NCI-H1694 treated with DMSO at 0.1 percent for 48 hours (cell line): ENCODE measurements around the gene RAD51C.
"Not testable (repeated sequence)": the region's sequence is repeated elsewhere in the genome, so short reads cannot be mapped to it uniquely, and the experiment has no call there.

Source experiments
- DNase-seq: peaks from one replicate; lab custom pipeline; 2025; lab: John Stamatoyannopoulos, UW

The RAD51C gene

DNA sequence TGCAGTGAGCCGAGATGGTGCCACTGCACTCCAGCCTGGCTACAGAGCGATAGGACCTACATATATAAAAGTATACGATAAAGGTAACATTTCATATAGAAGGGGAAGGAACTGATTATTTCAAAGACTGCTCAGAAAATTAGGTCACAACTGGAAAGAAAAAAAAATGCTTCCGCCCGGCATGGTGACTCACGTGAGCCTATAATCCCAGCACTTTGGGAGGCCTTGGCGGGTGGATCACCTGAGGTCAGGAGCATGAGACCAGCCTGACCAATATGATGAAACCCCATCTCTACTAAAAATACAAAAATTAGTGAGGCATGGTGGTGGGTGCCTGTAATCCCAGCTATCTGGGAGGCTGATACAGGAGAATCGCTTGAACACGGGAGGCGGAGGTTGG lies 8.4 kb upstream of the RAD51C start:
- no peak for DNase-seq

DNA sequence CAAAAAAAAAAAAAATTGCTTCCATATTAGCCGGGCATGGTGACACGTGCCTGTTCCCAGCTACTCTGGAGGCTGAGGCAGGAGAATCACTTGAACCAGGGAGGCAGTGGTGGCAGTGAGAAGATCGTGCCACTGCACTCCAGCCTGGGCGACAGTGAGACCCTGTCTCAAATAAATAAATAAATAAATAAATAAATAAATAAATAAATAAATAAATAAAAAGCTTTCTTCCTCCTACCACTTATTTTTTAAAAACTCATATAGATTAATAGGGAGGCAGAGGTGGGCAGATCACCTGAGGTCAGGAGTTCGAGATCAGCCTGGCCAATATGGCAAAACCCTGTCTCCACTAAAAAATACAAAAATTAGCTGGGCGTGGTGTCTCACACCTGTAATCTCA lies 7.9 kb upstream of the RAD51C start:
- not testable (repeated sequence) for DNase-seq

DNA sequence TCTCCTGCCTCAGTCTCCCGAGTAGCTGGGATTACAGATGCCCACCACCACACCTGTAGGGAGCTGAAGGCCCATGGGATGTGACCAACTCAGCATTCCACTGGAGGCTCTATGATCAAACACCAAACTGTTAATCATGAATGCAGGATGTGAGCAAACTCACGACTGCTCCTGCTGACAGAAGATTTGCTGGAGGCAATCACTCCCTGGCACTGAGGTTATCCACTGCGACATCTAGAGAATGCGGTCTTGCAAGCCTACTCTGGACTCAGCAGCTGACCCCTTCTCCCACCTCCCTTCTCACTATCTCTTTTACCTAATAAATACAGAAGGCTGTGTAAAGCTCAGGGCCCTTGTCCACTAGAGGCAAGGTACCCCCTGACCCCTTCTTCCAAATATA lies 5.4 kb upstream of the RAD51C start:
- DNase-seq: no peak

DNA sequence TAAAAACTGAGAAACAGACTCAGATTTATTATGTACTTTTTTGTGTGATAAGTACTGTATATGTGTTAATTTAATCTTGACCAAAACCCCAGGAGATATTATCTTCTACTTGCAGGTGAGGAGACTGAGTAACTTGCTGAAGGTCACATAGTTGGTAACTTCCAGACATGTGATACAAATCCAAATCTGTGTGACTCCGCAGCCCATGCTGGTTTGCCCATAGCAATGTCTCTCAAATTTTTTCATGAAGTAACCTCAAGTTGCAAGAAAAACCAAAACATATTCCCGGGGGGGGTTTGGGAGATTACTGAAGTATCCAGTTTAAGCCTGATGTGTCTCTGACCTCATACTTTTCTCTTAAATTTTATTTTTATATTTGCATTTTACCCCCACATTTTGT lies 3.9 kb upstream of the RAD51C start:
- DNase-seq: no peak

DNA sequence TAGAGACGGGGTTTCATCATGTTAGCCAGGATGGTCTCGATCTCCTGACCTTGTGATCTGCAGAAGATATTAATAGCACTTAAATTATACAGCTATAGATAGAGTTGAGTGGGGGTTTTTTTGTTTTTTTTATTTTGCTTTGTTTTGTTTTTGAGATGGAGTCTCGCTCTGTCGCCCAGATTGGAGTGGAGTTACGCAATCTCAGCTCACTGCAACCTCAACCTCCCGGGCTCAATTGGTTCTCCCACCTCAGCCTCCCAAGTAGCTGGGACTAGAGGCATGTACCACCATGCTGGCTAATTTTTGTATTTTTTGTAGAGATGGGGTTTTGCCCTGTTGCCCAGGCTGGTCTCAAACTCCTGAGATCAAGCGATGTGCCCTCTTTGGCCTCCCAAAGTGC lies 2.4 kb upstream of the RAD51C start:
- DNase-seq: not testable (repeated sequence)

DNA sequence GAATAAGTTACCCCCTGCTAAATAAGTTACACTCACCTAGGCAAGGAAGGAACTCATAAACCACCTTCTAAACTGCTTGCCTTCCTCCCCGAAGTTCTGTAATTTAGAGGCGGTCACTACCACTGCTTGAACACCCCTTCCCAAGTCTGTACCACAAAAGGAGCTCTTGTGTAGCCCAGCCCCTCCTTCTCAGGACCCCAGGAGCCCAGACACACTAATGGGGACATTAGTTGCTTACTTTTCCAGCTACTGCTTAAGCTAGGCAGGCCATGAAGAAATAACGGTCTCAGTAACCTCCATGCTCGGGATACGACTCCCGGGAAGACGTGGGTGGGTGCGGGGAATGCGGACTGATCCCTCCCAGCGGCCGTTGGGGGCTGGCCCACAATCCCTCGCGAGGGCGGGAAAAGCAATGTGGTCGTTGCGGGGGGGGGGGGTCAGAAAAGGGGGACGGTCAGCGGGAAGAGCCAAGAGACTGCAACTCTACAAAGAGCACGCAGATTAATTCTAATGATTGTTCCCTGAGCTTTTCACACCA lies 632 bp upstream of the RAD51C start, which contains the start of gene TEX14:
Gene TEX14, minus strand, starts transcription at position 345 of the 538 bp plus-strand sequence. CDS start 40,044 bp downstream, outside the sequence.
- no peak for DNase-seq

DNA sequence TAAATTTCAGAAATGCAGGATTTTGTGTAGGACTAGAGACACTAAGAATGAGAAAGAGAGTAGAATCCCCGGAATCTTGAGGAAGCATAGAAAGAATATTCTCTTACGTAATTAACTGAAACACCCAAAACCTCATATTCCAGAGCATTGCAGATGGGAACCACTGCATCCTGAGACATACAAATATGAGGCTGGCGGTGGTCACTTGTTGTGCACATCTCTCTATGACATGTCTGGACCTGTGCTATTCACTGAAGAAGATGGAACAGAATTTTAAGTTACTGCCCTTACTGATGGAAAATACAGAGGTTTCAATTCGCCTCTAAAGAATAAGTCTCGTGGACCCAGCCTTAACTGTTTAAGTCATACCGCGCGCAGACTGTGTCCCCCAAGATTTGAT lies 806 bp downstream of the RAD51C start:
- DNase-seq: no peak

DNA sequence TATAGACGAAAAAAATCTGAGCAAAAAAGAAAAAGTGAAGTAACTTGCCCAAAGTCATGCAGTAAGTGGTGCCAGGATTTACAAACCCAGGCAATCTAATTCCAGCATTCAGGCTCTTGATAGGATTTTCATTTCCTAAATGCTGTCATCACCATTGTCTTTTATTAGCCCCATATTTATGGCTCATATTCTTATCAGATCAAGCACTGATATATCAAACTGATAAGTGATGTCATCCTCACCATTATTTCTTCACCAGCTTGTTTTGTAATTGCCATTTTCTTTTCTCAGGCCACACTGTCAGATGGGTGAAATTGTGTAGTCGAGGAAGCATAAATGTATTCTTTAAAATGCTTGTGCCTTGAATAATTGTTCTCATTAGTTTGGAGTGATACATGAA lies 1.3 kb downstream of the RAD51C start:
- DNase-seq: no peak

DNA sequence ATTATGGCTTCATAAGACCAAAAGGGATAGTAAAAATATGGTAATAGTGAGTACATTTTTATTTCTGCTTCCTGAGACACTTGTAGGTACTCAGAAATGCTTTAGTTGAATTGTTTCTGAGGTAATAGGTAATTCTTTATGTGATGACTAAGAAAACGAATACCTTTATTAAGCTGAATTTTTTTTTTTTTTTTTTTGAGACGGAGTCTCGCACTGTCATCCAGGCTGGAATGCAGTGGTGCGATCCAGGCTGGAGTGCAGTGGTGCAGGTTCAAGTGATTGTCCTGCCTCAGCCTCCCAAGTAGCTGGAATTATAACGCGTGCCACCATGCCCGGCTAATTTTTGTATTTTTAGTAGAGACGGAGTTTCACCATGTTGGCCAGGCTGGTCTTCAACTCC lies 1.9 kb downstream of the RAD51C start:
- DNase-seq: no peak

DNA sequence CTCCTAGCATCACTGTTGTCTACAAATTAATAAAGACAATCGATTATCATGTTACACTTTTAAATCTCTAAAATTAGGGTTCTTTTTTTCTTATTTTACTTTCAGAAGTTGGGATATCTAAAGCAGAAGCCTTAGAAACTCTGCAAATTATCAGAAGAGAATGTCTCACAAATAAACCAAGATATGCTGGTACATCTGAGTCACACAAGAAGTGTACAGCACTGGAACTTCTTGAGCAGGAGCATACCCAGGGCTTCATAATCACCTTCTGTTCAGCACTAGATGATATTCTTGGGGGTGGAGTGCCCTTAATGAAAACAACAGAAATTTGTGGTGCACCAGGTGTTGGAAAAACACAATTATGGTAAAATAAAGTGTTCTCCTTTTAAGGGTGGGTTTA lies 2.4 kb downstream of the RAD51C start:
- no peak for DNase-seq

DNA sequence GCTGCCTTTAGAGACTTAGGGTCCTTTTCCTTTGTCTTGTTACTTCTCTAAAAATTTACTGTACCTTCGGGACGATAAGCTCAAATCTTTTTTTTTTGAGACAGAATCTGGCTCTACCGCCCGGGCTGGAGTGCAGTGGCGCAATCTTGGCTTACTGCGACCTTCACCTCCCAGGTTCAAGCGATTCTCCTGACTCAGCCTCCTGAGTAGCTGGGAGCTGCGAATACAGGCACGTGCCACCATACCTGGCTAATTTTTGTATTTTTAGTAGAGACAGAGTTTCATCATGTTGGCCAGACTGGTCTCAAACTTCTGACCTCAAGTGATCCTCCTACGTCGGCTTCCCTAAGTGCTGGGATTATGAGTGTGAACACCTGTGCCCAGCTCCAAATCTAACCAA lies 7.4 kb downstream of the RAD51C start:
- DNase-seq: no peak

DNA sequence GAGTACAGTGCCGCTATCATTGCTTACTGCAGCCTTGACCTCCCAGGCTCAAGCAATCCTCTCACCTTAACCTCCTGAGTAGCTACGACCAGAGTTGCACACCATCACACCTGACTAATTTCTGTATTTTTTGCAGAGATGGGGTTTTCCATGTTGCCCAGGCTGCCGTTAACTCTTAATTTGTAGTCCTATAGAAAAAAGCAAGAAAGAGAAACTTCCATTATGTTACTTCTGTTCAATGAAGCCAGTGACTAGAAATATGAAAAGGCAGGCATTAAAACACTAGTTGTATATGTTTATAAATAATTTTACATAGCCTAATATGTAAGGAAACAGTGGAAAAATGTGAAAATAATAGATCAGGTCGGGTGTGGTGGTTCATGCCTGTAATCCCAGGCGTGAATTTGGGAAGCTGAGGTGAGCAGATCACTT lies 9.7 kb downstream of the RAD51C start:
- DNase-seq: no peak

DNA sequence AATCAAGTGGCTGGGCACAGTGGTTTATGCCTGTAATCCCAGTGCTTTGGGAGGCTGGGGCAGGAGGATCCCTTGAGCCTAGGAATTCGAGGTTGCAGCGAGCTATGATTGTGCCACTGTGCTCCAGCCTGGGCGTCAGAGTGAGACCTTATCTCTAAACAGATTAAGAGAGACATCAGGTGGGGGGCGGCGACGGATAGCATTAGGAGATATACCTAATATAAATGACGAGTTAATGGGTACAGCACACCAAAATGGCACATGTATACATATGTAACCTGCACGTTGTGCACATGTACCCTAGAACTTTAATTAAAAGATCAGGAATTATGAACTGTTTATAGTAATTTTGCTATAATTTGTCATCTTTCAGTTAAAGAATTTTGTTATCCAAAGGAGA lies 10.3 kb downstream of the RAD51C start:
- no peak for DNase-seq

DNA sequence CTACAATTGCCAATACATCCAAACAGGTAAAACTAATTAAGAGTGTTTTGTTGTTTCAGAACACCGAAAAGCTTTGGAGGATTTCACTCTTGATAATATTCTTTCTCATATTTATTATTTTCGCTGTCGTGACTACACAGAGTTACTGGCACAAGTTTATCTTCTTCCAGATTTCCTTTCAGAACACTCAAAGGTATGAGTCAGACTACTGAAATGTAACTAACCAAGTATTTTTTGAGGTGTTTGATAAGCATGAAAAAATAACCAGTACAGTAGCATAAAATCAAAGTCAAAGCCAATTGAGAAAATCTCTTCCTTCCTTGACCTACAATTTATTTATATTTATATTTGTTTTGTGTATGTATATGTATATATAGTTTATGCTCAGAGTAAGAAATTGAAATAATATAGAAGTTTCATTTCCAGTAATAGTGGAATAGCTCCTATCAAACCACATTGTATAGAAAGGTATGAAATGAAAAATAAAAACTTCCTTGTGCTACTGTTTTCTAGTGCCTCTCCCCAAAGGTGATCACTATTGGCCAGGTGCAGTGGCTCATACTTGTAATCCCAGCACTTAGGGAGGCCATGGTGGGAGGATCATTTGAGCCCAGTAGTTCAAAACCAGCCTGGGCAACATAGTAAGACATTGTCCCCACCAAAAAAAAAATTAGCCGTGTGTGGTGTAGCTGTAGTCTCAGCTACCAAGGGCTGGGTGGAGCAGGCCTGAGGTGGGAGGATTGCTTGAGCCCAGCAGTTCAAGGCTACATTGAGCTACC lies 10.9 kb downstream of the RAD51C start:
- DNase-seq: no peak

DNA sequence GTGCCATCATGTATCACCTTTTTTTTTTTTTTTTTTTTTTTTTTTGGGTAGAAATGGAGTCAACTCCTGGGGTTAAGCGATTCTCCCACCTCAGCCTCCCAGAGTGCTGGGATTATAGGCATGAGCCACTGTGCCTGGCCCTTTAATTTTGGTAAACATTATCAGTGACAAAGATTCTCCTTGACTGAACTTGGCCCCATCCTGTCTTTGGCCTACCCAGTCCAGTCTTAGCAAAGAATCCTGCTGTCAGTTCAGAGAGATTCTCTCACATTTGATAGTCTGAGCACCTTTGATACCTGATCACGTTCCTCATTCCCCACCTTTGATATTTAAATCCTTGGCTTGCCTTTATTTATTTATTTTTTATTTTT lies 11.5 kb downstream of the RAD51C start:
- DNase-seq: no peak

DNA sequence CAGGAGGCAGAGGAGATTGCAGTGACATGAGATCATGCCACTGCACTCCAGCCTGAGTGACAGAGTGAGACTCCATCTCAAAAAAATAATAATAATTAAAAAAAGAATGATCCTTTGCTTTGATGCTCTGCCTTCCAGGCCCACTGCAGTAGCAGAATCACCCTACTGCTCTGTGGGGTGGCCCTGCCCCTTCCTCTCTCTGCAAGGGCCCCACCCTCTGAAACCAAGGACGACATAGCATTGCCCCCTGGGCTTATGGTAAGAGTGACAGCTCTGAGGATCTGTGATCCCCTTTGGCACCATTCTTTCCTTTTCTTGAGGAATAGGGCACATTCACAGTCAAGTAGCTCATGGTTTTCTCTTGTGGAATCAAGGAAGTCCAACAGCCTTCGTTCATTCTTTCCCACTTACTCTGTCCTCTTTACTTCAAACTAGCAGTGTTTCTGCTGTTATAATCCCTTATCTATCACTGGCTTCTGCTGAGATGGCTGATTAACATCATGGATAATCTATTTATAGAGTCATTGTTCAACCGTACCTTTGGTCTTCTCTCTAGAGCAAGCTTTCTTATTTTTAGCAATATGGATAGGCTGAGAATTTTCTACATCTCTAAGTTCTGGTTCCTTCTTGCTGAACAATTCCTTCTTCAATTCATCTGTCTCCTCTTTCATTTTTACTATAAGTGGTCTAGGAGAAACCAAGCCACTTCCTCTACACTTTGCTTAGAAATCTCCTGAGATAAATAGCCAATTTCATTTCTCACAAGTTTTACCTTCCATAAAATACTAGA lies 14.1 kb downstream of the RAD51C start:
- no peak for DNase-seq

DNA sequence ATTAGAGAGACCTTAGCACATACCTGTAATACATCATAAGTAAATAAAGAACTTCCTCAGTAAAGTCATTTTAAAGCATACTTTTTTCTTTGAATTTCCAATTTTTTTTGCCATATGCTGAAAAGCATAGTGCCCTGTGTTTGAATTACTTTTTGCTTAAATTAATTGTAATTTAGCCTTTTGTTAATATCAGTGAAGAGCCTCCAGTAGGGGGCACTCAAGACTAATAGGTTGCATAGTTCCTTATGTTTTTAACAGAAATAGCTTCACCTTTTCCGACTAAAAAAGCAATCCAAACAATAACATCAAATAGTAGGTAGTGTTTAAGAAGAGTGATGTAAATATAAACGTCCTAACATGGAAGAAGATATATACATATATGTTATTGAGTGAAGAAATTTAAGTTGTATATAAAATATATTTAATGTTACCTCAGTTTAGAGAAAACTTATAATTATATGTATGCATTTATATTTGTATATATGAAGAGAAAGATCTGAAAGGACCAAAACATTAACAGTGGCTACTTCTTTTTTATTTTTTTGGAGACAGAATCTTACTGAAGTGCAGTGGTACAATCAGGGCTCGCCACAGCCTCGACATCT lies 18.6 kb downstream of the RAD51C start:
- peak; percentile 60 for DNase-seq

DNA sequence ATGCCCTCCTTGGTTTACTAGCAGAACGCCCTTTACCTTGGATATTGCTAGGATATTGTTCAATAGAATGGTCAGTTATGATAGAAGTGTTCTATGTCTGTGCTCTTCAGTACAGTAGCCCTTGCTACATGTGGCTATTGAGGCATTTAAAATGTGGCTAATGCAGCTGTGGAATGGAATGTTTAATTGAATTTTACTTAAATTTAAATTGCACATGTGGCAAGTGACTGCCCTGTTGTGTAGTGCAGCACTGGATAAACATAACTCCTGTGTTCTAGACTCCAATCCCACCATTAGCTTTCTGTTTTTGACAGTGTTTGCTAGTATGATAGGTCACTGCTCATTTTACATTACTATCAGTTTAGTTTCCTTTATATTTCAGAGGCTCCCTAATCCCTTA lies 29.9 kb downstream of the RAD51C start:
- DNase-seq: no peak

DNA sequence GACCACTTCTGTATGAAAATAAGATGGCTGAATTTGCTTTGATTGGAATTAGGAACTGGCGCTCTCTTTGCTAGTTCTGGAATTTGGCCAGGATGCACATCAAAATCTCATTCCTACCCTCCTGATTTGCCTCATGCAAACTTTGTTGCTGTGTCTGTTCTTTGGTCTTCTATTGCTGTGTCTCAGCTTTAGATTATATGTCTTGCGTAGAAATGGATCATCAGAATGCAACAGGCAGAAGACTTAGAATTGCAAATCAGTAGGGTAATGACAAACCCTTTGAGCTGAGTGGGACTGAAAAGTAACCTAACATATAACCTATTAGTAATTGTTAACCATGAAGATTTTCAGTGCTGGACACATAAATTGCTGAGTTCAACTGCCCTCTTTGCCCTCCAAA lies 30.3 kb downstream of the RAD51C start:
- no peak for DNase-seq

DNA sequence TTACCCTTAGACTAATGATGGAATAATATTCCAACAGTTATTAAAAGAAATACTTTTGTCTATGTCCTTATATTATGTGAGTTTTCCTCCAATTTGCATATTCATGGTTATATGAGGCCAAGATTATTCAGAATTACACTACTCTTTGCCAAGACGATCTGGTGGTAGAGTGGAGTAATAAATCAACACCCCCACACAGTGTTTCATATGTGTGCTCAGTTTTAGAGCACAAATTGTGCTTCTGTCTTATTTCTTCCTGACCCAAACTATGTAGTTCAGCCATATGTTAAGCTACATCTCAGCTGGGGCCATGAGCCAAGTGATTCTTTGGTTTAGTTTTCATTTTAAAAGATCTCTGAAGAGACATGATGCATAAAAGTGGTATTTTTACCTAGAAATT lies 36.4 kb downstream of the RAD51C start:
- no peak for DNase-seq

DNA sequence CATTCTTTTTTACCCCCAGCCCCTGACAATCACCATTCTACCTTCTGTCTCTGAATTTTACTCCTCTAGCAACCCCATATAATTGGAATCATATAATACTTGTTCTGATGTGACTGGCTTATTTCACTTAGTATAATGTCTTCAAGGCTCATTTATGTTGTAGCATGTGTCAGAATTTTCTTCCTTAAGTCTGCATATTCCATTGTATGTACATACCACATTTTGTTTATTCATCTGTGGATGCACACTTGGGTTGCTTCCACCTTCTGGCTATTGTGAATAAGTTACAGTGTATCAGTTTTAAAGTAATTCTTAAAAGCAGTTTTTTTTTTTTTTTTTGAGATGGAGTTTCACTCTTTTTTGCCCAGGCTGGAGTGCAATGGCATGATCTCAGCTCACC lies 38.5 kb downstream of the RAD51C start:
- no peak for DNase-seq

DNA sequence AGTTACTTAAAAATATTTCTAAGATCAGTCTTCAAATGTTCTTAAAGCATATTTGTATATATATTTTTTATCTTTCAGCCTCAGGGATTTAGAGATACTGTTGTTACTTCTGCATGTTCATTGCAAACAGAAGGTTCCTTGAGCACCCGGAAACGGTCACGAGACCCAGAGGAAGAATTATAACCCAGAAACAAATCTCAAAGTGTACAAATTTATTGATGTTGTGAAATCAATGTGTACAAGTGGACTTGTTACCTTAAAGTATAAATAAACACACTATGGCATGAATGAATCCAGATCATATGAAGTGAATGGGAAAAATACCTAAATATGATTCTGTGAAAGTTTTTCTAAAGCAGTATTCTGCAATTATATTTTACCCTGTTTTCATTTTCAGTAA lies 41.6 kb downstream of the RAD51C start:
- DNase-seq: no peak

DNA sequence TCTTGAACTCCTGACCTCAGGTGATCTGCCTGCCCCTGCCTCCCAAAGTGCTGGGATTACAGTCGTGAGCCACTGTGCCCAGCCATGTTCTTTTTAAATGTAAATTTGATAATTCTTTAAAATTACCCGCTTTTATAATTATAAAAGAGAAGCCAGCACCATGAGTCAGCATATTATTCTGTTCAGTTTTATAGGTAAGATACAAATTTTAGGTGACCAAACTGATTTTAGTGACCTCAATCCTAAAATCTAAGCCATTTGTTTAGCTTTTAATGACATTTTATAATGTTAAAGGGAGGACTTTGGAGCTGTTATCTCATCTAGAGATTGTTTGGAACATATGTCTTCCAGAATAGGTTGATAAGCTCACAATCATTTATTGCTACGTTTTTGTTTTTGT lies 42.4 kb downstream of the RAD51C start:
- DNase-seq: no peak
